ENCODE data around the gene CDH11. TPM values are rescaled to one million over a fixed set of nuclear protein-coding genes. Genes with fewer than 3 reads are reported as not detected.

The CDH11 gene
- total and polyA plus RNA-seq, 2 experiments from 2014 or later: 3.5 to 19.6 TPM

DNA sequence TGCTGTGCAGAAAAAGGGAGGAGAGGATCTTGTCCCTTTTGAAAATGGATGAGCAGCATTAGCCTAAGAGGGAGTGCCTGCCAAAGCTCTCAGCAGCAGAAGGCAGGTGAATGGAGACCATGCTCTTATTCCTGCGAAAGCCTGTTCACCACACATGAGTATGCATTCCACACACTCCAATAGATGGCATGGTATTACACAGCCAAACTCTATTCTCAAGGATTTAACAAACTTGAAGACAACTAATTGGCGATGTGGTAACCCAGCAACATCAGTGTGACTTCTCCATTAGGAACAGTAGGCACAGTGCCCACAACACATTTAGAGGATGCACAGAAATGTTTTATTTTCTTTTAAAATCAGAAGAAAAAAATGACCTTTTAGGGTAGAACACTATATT lies 77.8 kb downstream of the CDH11 start (continued):
- TF ChIP-seq, protein P1, sequence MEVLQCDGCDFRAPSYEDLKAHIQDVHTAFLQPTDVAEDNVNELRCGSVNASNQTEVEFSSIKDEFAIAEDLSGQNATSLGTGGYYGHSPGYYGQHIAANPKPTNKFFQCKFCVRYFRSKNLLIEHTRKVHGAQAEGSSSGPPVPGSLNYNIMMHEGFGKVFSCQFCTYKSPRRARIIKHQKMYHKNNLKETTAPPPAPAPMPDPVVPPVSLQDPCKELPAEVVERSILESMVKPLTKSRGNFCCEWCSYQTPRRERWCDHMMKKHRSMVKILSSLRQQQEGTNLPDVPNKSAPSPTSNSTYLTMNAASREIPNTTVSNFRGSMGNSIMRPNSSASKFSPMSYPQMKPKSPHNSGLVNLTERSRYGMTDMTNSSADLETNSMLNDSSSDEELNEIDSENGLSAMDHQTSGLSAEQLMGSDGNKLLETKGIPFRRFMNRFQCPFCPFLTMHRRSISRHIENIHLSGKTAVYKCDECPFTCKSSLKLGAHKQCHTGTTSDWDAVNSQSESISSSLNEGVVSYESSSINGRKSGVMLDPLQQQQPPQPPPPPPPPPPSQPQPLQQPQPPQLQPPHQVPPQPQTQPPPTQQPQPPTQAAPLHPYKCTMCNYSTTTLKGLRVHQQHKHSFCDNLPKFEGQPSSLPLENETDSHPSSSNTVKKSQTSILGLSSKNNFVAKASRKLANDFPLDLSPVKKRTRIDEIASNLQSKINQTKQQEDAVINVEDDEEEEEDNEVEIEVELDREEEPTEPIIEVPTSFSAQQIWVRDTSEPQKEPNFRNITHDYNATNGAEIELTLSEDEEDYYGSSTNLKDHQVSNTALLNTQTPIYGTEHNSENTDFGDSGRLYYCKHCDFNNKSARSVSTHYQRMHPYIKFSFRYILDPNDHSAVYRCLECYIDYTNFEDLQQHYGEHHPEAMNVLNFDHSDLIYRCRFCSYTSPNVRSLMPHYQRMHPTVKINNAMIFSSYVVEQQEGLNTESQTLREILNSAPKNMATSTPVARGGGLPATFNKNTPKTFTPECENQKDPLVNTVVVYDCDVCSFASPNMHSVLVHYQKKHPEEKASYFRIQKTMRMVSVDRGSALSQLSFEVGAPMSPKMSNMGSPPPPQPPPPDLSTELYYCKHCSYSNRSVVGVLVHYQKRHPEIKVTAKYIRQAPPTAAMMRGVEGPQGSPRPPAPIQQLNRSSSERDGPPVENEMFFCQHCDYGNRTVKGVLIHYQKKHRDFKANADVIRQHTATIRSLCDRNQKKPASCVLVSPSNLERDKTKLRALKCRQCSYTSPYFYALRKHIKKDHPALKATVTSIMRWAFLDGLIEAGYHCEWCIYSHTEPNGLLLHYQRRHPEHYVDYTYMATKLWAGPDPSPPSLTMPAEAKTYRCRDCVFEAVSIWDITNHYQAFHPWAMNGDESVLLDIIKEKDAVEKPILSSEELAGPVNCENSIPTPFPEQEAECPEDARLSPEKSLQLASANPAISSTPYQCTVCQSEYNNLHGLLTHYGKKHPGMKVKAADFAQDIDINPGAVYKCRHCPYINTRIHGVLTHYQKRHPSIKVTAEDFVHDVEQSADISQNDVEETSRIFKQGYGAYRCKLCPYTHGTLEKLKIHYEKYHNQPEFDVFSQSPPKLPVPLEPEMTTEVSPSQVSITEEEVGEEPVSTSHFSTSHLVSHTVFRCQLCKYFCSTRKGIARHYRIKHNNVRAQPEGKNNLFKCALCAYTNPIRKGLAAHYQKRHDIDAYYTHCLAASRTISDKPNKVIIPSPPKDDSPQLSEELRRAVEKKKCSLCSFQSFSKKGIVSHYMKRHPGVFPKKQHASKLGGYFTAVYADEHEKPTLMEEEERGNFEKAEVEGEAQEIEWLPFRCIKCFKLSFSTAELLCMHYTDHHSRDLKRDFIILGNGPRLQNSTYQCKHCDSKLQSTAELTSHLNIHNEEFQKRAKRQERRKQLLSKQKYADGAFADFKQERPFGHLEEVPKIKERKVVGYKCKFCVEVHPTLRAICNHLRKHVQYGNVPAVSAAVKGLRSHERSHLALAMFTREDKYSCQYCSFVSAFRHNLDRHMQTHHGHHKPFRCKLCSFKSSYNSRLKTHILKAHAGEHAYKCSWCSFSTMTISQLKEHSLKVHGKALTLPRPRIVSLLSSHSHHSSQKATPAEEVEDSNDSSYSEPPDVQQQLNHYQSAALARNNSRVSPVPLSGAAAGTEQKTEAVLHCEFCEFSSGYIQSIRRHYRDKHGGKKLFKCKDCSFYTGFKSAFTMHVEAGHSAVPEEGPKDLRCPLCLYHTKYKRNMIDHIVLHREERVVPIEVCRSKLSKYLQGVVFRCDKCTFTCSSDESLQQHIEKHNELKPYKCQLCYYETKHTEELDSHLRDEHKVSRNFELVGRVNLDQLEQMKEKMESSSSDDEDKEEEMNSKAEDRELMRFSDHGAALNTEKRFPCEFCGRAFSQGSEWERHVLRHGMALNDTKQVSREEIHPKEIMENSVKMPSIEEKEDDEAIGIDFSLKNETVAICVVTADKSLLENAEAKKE (CRISPR knock-in tag; IDR thresholded peaks at IDR 0.05): no peak
- TF ChIP-seq ZNF331 (CRISPR knock-in tag; IDR thresholded peaks at IDR 0.05; ENCODE audit: low read depth) (no peak), JUNB (IDR thresholded peaks at IDR 0.05; ENCODE audit: unreplicated experiment) (no peak), CREB1 (CRISPR knock-in tag; IDR thresholded peaks at IDR 0.05; ENCODE audit: low read depth) (no peak)
- TF ChIP-seq, protein P2, sequence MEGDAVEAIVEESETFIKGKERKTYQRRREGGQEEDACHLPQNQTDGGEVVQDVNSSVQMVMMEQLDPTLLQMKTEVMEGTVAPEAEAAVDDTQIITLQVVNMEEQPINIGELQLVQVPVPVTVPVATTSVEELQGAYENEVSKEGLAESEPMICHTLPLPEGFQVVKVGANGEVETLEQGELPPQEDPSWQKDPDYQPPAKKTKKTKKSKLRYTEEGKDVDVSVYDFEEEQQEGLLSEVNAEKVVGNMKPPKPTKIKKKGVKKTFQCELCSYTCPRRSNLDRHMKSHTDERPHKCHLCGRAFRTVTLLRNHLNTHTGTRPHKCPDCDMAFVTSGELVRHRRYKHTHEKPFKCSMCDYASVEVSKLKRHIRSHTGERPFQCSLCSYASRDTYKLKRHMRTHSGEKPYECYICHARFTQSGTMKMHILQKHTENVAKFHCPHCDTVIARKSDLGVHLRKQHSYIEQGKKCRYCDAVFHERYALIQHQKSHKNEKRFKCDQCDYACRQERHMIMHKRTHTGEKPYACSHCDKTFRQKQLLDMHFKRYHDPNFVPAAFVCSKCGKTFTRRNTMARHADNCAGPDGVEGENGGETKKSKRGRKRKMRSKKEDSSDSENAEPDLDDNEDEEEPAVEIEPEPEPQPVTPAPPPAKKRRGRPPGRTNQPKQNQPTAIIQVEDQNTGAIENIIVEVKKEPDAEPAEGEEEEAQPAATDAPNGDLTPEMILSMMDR (conservative IDR thresholded peaks at IDR 0.05; ENCODE audit: low read depth in 2 of 2): no peak

DNA sequence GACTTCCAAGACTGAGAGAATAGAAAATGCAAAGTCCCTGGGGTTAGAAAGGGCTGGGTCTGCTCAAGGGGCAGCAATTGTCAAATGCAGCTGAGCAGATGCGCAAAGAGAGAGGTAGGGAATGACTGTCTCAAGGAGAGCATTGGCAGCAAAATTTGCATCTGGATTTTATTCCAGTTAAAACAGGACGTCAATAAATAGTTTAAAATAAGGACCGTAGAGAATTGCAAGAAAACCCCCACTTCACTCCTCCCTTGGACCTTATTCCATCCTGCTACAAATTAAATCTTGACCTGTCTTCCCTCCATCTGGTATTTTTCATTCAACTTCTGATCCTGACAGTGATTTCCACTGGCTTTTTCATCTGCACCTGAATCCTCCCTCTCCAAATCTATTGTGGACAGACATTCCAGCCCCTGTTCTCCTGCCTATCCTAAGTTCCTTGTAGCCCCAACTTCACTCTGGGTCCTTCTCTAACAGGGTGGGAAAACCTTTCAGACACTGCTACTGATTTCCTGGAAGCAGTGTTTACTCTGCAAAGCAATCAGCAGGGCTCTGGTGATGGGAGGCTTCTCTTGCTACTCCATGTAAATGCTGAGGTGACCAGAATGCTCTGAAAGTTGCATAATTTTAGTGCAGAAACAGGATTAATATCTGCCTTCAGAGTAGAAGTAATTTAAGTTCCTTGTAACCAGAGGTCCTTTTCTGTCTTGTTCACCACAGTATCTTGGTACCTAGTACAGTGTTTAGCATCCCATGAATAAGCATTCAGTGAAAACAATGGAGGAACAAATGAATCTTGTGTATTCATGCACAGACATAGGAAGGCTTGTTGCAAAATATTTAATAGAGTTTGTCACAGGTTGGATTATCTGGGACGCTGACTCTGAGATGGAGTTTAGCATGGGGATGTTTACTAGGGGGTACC lies 79.2 kb downstream of the CDH11 start:
- Histone ChIP-seq H2AFZ (no peak overlapping the region), H3K79me2 (replicated peaks; ENCODE audit: insufficient read depth) (no peaks in the 10 kb centered on the region), H3K4me2 (no peak overlapping the region), H4K20me1 (replicated peaks; ENCODE audit: insufficient read depth) (no peaks in the 10 kb centered on the region), H3K27ac (ENCODE audit: low read depth) (no peak overlapping the region), H3K27me3 (ENCODE audit: insufficient read depth) (no peaks in the 10 kb centered on the region), H3K4me1 (ENCODE audit: insufficient read depth) (peaks cover 5% of the 10 kb centered on the region; the same call in 1 of the 2 replicates), H3K4me3 (no peak overlapping the region), H3K9me2 (ENCODE audit: insufficient read depth) (0 out of 2 replicates have a peak, but pooled peaks cover under 1% of the 10 kb centered on the region), H3F3A (replicated peaks; ENCODE audit: low read depth) (no peaks in the 10 kb centered on the region), H3K36me3 (ENCODE audit: insufficient read depth) (no peaks in the 10 kb centered on the region)
- Mint-ChIP-seq H3K4me3 (no peak overlapping the region), H3K27me3 (ENCODE audit: insufficient read depth, low read depth, poor library complexity) (no peaks in the 10 kb centered on the region), H3K36me3 (ENCODE audit: low read depth) (no peaks in the 10 kb centered on the region; the same call in 1 of the 3 replicates), H3K27ac (no peak overlapping the region; the same call in 1 of the 2 replicates), H3K9me3 (peaks cover 3% of the 10 kb centered on the region; the same call in 1 of the 3 replicates), H3K4me1 (peaks cover 12% of the 10 kb centered on the region)
- DNase-seq (ENCODE audit: low spot score): no peak
- no peak for ATAC-seq
- no peak for TF ChIP-seq NANOG (IDR thresholded peaks at IDR 0.05; ENCODE audit: borderline replicate concordance)
